Retinal pigment epithelial cell (primary cell): Measurements from ENCODE around the gene ANKRD17.

Experiments
- DNase-seq: peaks from one replicate; pipeline ENCODE4 v3.0.0-alpha.2; 2010; ENCODE audit warnings: low read depth
- H3K4me3 ChIP-seq: 2 replicates; pipeline ENCODE4 v1.5.1; 2011; ENCODE audit warnings: mild to moderate bottlenecking, low read length, control low read depth, moderate library complexity
- CTCF ChIP-seq: conservative IDR thresholded peaks from 2 replicates; pipeline ENCODE4 v1.5.1; 2011; ENCODE audit warnings: low read depth, low read length, control low read depth, inconsistent platforms

The ANKRD17 gene

GRCh38 chr4:73245955-73246354, 12.6 kb downstream of the ANKRD17 start:
- no peak overlapping the region for H3K4me3 ChIP-seq
- TF ChIP-seq CTCF, result no peak
- no peak for DNase-seq

- no peak overlapping the region for H3K4me3 ChIP-seq
- TF ChIP-seq CTCF, result no peak
- no peak for DNase-seq
These were observed 13.5 kb downstream of the ANKRD17 start for GRCh38 chr4:73244945-73245601.

- H3K4me3 ChIP-seq, result no peak overlapping the region
- TF ChIP-seq CTCF, result no peak
- no peak for DNase-seq
These were observed 21.6 kb downstream of the ANKRD17 start for GRCh38 chr4:73237044-73237443.

- H3K4me3 ChIP-seq, result no peak overlapping the region
- TF ChIP-seq CTCF, result no peak
- no peak for DNase-seq
These were observed 22.4 kb downstream of the ANKRD17 start for GRCh38 chr4:73236151-73236550.

- H3K4me3 ChIP-seq, result no peak overlapping the region
- no peak for TF ChIP-seq CTCF
- DNase-seq, result no peak
These were observed 23.9 kb downstream of the ANKRD17 start for GRCh38 chr4:73234712-73235111.

GRCh38 chr4:73231518-73232487, 26.8 kb downstream of the ANKRD17 start:
- DNase-seq, result no peak
- no peak for TF ChIP-seq CTCF
- H3K4me3 ChIP-seq, result no peak overlapping the region
